ENCODE data around the gene PLEKHS1.

GRCh38 chr10:113801569-113801968, 50.1 kb downstream of the PLEKHS1 start:
- TF ChIP-seq FOXK2 (IDR thresholded peaks at IDR 0.05) (no peak), LEF1 (IDR thresholded peaks at IDR 0.05; ENCODE audit: borderline replicate concordance) (no peak), ARNT (IDR thresholded peaks at IDR 0.05) (no peak), CTBP1 (IDR thresholded peaks at IDR 0.05; ENCODE audit: borderline replicate concordance) (no peak), ELF4 (IDR thresholded peaks at IDR 0.05) (no peak), ZNF384 (IDR thresholded peaks at IDR 0.05) (no peak), SP1 (IDR thresholded peaks at IDR 0.05) (no peak)

All from HEK293T (cell line).